Fibroblast of lung (primary cell): ENCODE measurements around the gene CIC.

Experiments
- CTCF ChIP-seq, 2 donors: IDR thresholded peaks in 1 of 2; conservative IDR thresholded peaks in 1 of 2; 1 replicate in 1 of 2; 2 replicates in 1 of 2; pipeline ENCODE4 v1.5.1; 2011 to 2012; ENCODE audit warnings: low read length in 2 of 2, control low read depth in 1 of 2, inconsistent platforms in 1 of 2, low read depth in 1 of 2, mild to moderate bottlenecking in 1 of 2
- EZH2 ChIP-seq: IDR thresholded peaks from 2 replicates; pipeline ENCODE4 v1.5.1; 2012; ENCODE audit warnings: low read length, control low read depth, mild to moderate bottlenecking; ENCODE audit errors: missing control alignments

- TF ChIP-seq CTCF (conservative IDR thresholded peaks at IDR 0.05 in 1 of 2, IDR thresholded peaks at IDR 0.05 in 1 of 2; ENCODE audit: low read depth in 1 of 2, low read length in 2 of 2) (no peak), EZH2 (no peak)
These were observed 13.0 kb downstream of the CIC start for GRCh38 chr19:42281827-42282762.
